ENCODE results near the gene GRK3.
"Not testable (repeated sequence)": the region's sequence is repeated elsewhere in the genome, so short reads cannot be mapped to it uniquely, and the experiment has no call there.

The GRK3 gene

GRCh38 chr22:25702571-25703167 is 138.2 kb downstream of the GRK3 start:
- peak; percentile 84 for DNase-seq

GRCh38 chr22:25704701-25705100 is 140.2 kb downstream of the GRK3 start:
- DNase-seq, result peak; percentile 54

GRCh38 chr22:25706197-25706596 is 141.7 kb downstream of the GRK3 start:
- DNase-seq, result no peak

GRCh38 chr22:25708430-25708829 is 144.0 kb downstream of the GRK3 start:
- not testable (repeated sequence) for DNase-seq

GRCh38 chr22:25709758-25710157 is 145.3 kb downstream of the GRK3 start:
- DNase-seq, result peak; percentile 84

GRCh38 chr22:25710501-25710900 is 146.0 kb downstream of the GRK3 start:
- DNase-seq, result no peak

GRCh38 chr22:25711491-25711890 is 147.0 kb downstream of the GRK3 start:
- DNase-seq, result no peak

- no peak for DNase-seq
Observed at GRCh38 chr22:25712661-25713400, 148.4 kb downstream of the GRK3 start.

GRCh38 chr22:25714070-25714469 is 149.6 kb downstream of the GRK3 start:
- no peak for DNase-seq

GRCh38 chr22:25714739-25715138 is 150.3 kb downstream of the GRK3 start:
- no peak for DNase-seq

- no peak for DNase-seq
Observed at GRCh38 chr22:25716637-25717036, 152.2 kb downstream of the GRK3 start.

- DNase-seq, result no peak
Observed at GRCh38 chr22:25718135-25718840, 153.8 kb downstream of the GRK3 start.

GRCh38 chr22:25722223-25722622 is 157.7 kb downstream of the GRK3 start:
- DNase-seq, result no peak

GRCh38 chr22:25722626-25723025 is 158.2 kb downstream of the GRK3 start:
- no peak for DNase-seq

- DNase-seq, result no peak
Observed at GRCh38 chr22:25726241-25726640, 161.8 kb downstream of the GRK3 start.

GRCh38 chr22:25728071-25728470 is 163.6 kb downstream of the GRK3 start:
- DNase-seq, result no peak

- no peak for DNase-seq
Observed at GRCh38 chr22:25729016-25729995, 164.8 kb downstream of the GRK3 start.

- no peak for DNase-seq
Observed at GRCh38 chr22:25735650-25736049, 171.2 kb downstream of the GRK3 start.

- DNase-seq, result peak; percentile 94
Observed at GRCh38 chr22:25736378-25737011, 172.0 kb downstream of the GRK3 start.

- DNase-seq, result no peak
Observed at GRCh38 chr22:25739659-25740344, 175.3 kb downstream of the GRK3 start.

Data from activated CD4-positive, alpha-beta T cell treated with anti-CD3 and anti-CD28 coated beads, Interleukin-2, amount 50 U/mL, for 16 hours (primary cell).